Psoas muscle (tissue), 8 donors: ENCODE data around the gene GPAT3. TPM values are rescaled to one million over a fixed set of nuclear protein-coding genes. Genes with fewer than 3 reads are reported as not detected.

Experiments used
- ATAC-seq, 4 donors: fragments of 200-7000 bp; cut with Tn5 transposase; one replicate each; pipeline ENCODE4 v1.9.1; 2020; ENCODE audit warnings: moderate library complexity in 3 of 4, mild to moderate bottlenecking in 2 of 4
- DNase-seq, 2 donors: peaks; one replicate each; pipeline ENCODE4 v3.0.0-alpha.2; 2020
- H3K27ac ChIP-seq: fragments of 200-600 bp; one replicate; pipeline ENCODE4 v1.8.0; 2022
- H3K27me3 ChIP-seq, 3 donors: fragments of 200-600 bp in 1 of 3; one replicate each; pipeline versions ENCODE4 v1.6.1 to v1.8.0; 2013 to 2022; ENCODE audit warnings: low read length in 2 of 3, mild to moderate bottlenecking in 2 of 3, moderate library complexity in 1 of 3; ENCODE audit not compliant: insufficient read depth in 3 of 3
- H3K36me3 ChIP-seq, 2 donors: fragments of 200-600 bp in 1 of 2; one replicate each; pipeline versions ENCODE4 v1.6.1 to v1.8.0; 2013 to 2022; ENCODE audit warnings: low read depth in 1 of 2, mild to moderate bottlenecking in 1 of 2, moderate library complexity in 1 of 2; ENCODE audit not compliant: insufficient read depth in 1 of 2
- H3K4me1 ChIP-seq: fragments of 200-600 bp; one replicate; pipeline ENCODE4 v1.8.0; 2022
- H3K4me3 ChIP-seq: fragments of 200-600 bp; one replicate; pipeline ENCODE4 v1.8.0; 2022; ENCODE audit warnings: mild to moderate bottlenecking
- H3K9me3 ChIP-seq: fragments of 200-600 bp; one replicate; pipeline ENCODE4 v1.8.0; 2022
- WGBS, 3 donors: extraction: QIAGEN DNeasy Blood & Tissue Kit; methylation state at CpG; one replicate each; pipeline versions ENCODE4 v1.1.6 to v1.1.7; 2013; 5-methylcytosine and 5-hydroxymethylcytosine counted together
- intact Hi-C, 2 donors: fragments of 100-400 bp; cut with DNase I; formaldehyde crosslinking; loops; one replicate each; pipeline versions ENCODE4 v1.11.0 to v1.14.2; 2022
- polyA plus RNA-seq, 3 donors: library from polyadenylated mRNA; stranded (reverse); fragments of 200-250 nt; gene quantifications; one replicate each; pipeline ENCODE4 v1.2.3, GENCODE V29; 2013
- total RNA-seq, 4 donors: library from RNA; stranded (reverse); fragmentation: NEBNext Ultra II Directional in 2 of 4; extraction: Animal tissue kit (Norgen Biotek cat#: 25700) in 2 of 4; gene quantifications; one replicate each; pipeline versions ENCODE4 v1.2.1 to v1.2.4, GENCODE V29; 2021 to 2023
- TF ChIP-seq, protein P1 (sequence below): fragments of 200-600 bp; IDR thresholded peaks from one replicate; pipeline ENCODE4 v1.8.0; 2022; ENCODE audit warnings: antibody characterized with exemption
- donor health status: healthy with polysubstance abuse.
- donor health status: DM: no; HTN: no; CAD: no; lungs with moderate emphysema.
- donor health status: Bipolar disorder and iron deficiency.
- donor health status: healthy.
- donor health status: DM: yes; HTN: yes; CAD: no.
- donor health status: DM: no; HTN: no; CAD: no.
- donor health status: DM: no; HTN: no; CAD: no.
- donor health status: DM: yes; HTN: yes; CAD: no.

Gene GPAT3
- total and polyA plus RNA-seq, 7 donors: 18.9 to 108 (median 42.0) TPM

DNA sequence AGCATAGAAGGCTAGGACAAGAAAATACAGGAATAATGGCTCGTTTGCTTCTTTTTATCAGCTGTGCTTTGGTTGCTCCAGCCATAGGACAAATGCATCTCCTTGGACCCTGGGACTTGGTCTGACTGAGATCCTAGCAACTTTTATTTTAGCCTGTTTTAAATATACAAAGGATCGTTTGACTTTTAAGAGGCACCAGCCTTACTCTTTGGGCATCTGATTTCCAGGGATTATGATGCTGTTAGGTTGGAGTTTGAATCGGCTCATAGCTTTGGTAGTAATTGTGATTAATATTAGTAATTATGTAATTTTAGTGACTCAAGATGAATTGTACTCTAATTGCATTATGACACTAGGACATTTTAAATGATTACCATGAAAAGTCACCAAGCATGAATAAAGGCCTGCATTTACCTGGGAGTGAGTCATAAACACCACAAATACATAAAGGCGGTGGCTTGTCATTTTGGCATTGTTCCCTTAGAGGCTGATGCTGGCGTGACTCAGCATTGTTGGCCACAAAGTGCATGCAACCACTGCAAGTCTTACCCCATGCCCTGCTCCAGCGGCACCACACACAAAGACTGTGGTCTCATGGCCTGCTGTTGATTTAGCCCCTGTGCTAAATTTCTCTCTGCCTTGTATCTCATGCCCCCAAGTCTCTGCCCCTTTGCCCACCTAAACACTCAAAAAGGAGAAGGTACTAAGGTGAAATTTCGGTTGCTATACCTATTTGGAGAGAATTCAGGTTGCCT is 12.4 kb downstream of the GPAT3 start:
- Histone ChIP-seq H3K4me1 (peaks cover 50% of the 10 kb centered on the region), H3K36me3 (peaks cover 0 to 9% of the 10 kb centered on the region in 2 donors), H3K9me3 (no peaks in the 10 kb centered on the region), H3K27ac (peak overlapping the region; percentile 96), H3K4me3 (peak overlapping the region; percentile 29), H3K27me3 (no peaks in the 10 kb centered on the region)
- intact Hi-C loops: no loop called here
- ATAC-seq (peak; percentile 82 to 89 (median 85)), DNase-seq (peak; percentile 73 to 82)
- TF ChIP-seq, protein P1, sequence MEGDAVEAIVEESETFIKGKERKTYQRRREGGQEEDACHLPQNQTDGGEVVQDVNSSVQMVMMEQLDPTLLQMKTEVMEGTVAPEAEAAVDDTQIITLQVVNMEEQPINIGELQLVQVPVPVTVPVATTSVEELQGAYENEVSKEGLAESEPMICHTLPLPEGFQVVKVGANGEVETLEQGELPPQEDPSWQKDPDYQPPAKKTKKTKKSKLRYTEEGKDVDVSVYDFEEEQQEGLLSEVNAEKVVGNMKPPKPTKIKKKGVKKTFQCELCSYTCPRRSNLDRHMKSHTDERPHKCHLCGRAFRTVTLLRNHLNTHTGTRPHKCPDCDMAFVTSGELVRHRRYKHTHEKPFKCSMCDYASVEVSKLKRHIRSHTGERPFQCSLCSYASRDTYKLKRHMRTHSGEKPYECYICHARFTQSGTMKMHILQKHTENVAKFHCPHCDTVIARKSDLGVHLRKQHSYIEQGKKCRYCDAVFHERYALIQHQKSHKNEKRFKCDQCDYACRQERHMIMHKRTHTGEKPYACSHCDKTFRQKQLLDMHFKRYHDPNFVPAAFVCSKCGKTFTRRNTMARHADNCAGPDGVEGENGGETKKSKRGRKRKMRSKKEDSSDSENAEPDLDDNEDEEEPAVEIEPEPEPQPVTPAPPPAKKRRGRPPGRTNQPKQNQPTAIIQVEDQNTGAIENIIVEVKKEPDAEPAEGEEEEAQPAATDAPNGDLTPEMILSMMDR: no peak
- 40 to 53% (median 43%) methylated on average over 7 of the region's 7 CpGs for WGBS, 3 donors

DNA sequence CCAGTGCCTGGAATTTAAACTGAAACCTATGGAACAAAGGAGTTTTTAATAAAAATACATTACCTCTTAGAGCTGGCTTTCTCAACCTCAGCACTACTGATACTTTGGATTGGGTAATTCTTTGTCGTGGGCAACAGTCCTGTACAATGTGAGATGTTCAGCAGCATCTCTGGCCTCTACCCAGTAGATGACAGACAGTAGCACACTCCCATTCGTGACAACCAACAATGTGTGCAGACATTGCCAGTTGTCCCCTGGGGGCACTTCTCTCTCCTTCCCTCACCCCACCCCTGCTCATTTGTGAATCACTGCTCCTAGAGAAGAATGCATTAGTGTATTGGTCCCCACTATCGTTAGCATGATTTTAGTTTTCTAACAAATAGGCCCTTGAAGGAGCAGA is 16.2 kb downstream of the GPAT3 start:
- peaks cover 66% of the 10 kb centered on the region for H3K4me1 ChIP-seq
- intact Hi-C loops: no loop called here
- peak in 3 of 4 donors; percentile 25 to 68 (median 36) for ATAC-seq

DNA sequence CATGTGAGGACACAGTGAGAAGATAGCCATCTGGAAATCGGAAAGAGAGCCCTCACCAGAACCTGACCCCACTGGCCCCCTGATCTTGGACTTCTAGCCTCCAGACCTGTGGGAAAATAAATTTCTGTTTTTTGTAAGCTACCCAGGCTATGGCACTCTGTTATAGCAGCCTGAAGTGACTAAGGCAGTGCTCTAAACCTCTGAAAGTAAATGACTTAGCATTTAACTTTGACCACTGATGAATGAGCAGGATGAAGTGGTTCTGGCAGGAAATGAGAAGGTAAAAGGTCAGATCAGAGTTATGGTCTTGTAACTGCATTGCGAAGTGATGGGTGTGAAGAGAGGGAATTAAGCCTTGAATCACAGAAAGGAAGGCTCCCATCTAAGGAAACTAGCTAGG is 17.0 kb downstream of the GPAT3 start:
- DNase-seq (no peak), ATAC-seq (no peak)
- WGBS, 3 donors: 55 to 62% (median 57%) methylated on average over 2 of the region's 2 CpGs
- intact Hi-C loops: no loop called here
- no peaks in the 10 kb centered on the region for H3K27me3 ChIP-seq
- TF ChIP-seq, protein P1: no peak
- H3K4me3 ChIP-seq: no peak overlapping the region
- no peaks in the 10 kb centered on the region for H3K9me3 ChIP-seq
- H3K27ac ChIP-seq: peak overlapping the region; percentile 5
- no peaks in the 10 kb centered on the region for H3K36me3 ChIP-seq
- peaks cover 66% of the 10 kb centered on the region for H3K4me1 ChIP-seq

More for the DNA sequence above, 16.2 kb downstream of the GPAT3 start:
- 35 to 40% (median 36%) methylated on average over 3 of the region's 3 CpGs for WGBS, 3 donors
- TF ChIP-seq, protein P1: no peak
- peak overlapping the region; percentile 5 for H3K27ac ChIP-seq
- H3K27me3 ChIP-seq: no peaks in the 10 kb centered on the region
- no peaks in the 10 kb centered on the region for H3K36me3 ChIP-seq
- H3K9me3 ChIP-seq: no peaks in the 10 kb centered on the region
- no peak for DNase-seq
- no peak overlapping the region for H3K4me3 ChIP-seq

DNA sequence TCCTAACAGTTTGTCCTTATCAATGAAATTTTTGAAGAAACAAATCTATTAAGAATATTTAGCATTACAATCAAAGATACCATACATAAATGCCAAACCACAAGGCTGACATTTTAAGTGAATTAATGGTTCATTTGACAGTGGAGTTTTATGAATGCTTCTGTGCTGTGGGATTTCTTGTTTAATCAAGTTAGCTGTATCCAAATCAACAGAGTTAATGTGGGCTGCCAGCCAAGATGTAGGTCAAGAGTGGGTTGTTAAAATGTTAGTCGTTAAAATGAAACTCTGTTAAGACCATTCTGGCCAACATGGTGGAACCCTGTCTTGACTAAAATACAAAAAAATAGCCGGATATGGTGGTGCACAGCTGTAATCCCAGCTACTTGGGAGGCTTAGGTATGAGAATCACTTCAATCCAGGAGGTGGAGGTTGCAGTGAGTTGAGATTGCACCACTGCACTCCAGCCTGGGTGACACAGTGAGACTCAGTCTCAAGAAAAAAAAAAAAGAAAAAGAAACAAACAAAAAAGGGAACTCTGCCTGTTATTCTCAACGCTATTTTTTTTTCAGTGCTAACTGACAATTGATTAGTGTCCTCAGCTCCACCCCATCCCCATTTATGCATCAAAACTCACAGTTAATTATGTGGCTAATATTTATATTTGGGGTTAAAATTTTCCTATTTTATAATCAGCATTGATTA is 20.2 kb downstream of the GPAT3 start:
- WGBS, 3 donors: 70 to 73% (median 70%) methylated on average over 3 of the region's 3 CpGs
- TF ChIP-seq, protein P1: no peak
- no peak for DNase-seq
- intact Hi-C loops: no loop called here
- Histone ChIP-seq H3K4me3 (no peak overlapping the region), H3K36me3 (no peaks in the 10 kb centered on the region), H3K27me3 (no peaks in the 10 kb centered on the region), H3K4me1 (peaks cover 62% of the 10 kb centered on the region), H3K9me3 (no peaks in the 10 kb centered on the region), H3K27ac (peak overlapping the region; percentile 5)
- ATAC-seq: no peak
